ENCODE results near the gene STK24. TPM values are rescaled to one million over a fixed set of nuclear protein-coding genes. Genes with fewer than 3 reads are reported as not detected.
A peak's percentile ranks its signal among the peaks of the same experiment; 100 is the strongest.

The STK24 gene
- total RNA-seq, 2 donors from 2014 or later = 212 to 231 TPM

GRCh38 chr13:98470920-98471319, 106.0 kb downstream of the STK24 start:
- H3K4me1 Mint-ChIP-seq = peaks cover 25% of the 10 kb centered on the region
- H3K27me3 Mint-ChIP-seq = no peaks in the 10 kb centered on the region
- no peak overlapping the region for H3K4me3 Mint-ChIP-seq
- H3K36me3 Mint-ChIP-seq (ENCODE audit: low read depth) = peaks cover 95% of the 10 kb centered on the region
- no peaks in the 10 kb centered on the region for H3K9me3 Mint-ChIP-seq
- ATAC-seq (replicated peaks) = no peak
- peak overlapping the region; percentile 89 for H3K27ac Mint-ChIP-seq

- peaks cover 25% of the 10 kb centered on the region for H3K4me1 Mint-ChIP-seq
- H3K27ac Mint-ChIP-seq = peak overlapping the region; percentile 74
- peaks cover 98% of the 10 kb centered on the region for H3K36me3 Mint-ChIP-seq (ENCODE audit: low read depth)
- H3K27me3 Mint-ChIP-seq = no peaks in the 10 kb centered on the region
- H3K9me3 Mint-ChIP-seq = no peaks in the 10 kb centered on the region
- no peak for ATAC-seq (replicated peaks)
- no peak overlapping the region for H3K4me3 Mint-ChIP-seq
Measured at GRCh38 chr13:98468929-98469328, 108.0 kb downstream of the STK24 start.

- peaks cover 98% of the 10 kb centered on the region for H3K36me3 Mint-ChIP-seq (ENCODE audit: low read depth)
- H3K27me3 Mint-ChIP-seq = no peaks in the 10 kb centered on the region
- H3K4me3 Mint-ChIP-seq = no peak overlapping the region
- H3K27ac Mint-ChIP-seq = peak overlapping the region; percentile 74
- no peak for ATAC-seq (replicated peaks)
- peaks cover 27% of the 10 kb centered on the region for H3K4me1 Mint-ChIP-seq
- H3K9me3 Mint-ChIP-seq = no peaks in the 10 kb centered on the region
Measured at GRCh38 chr13:98468361-98468760, 108.5 kb downstream of the STK24 start.

- H3K4me1 Mint-ChIP-seq = peaks cover 30% of the 10 kb centered on the region
- peak overlapping the region; percentile 82 for H3K27ac Mint-ChIP-seq
- H3K36me3 Mint-ChIP-seq (ENCODE audit: low read depth) = peaks cover 98% of the 10 kb centered on the region
- ATAC-seq (replicated peaks) = no peak
- no peaks in the 10 kb centered on the region for H3K9me3 Mint-ChIP-seq
- H3K27me3 Mint-ChIP-seq = no peaks in the 10 kb centered on the region
- H3K4me3 Mint-ChIP-seq = no peak overlapping the region
Measured at GRCh38 chr13:98467263-98467985, 109.5 kb downstream of the STK24 start.

GRCh38 chr13:98466634-98467236, 110.2 kb downstream of the STK24 start:
- H3K27ac Mint-ChIP-seq = peak overlapping the region; percentile 82
- peaks cover 32% of the 10 kb centered on the region for H3K4me1 Mint-ChIP-seq
- no peaks in the 10 kb centered on the region for H3K9me3 Mint-ChIP-seq
- peak; percentile 56 for ATAC-seq (replicated peaks)
- H3K36me3 Mint-ChIP-seq (ENCODE audit: low read depth) = peaks cover 98% of the 10 kb centered on the region
- H3K4me3 Mint-ChIP-seq = no peak overlapping the region
- H3K27me3 Mint-ChIP-seq = no peaks in the 10 kb centered on the region

- ATAC-seq (replicated peaks) = no peak
- Mint-ChIP-seq H3K36me3 (ENCODE audit: low read depth) (peaks cover 100% of the 10 kb centered on the region), H3K4me3 (no peak overlapping the region), H3K27ac (peak overlapping the region; percentile 83), H3K9me3 (no peaks in the 10 kb centered on the region), H3K27me3 (no peaks in the 10 kb centered on the region), H3K4me1 (peaks cover 21% of the 10 kb centered on the region)
Measured at GRCh38 chr13:98462946-98463345, 114.0 kb downstream of the STK24 start.

GRCh38 chr13:98462241-98462882, 114.5 kb downstream of the STK24 start:
- peaks cover 100% of the 10 kb centered on the region for H3K36me3 Mint-ChIP-seq (ENCODE audit: low read depth)
- H3K4me3 Mint-ChIP-seq = no peak overlapping the region
- H3K27me3 Mint-ChIP-seq = no peaks in the 10 kb centered on the region
- peaks cover 19% of the 10 kb centered on the region for H3K4me1 Mint-ChIP-seq
- no peak for ATAC-seq (replicated peaks)
- no peaks in the 10 kb centered on the region for H3K9me3 Mint-ChIP-seq
- peak overlapping the region; percentile 83 for H3K27ac Mint-ChIP-seq

GRCh38 chr13:98461486-98462240, 115.2 kb downstream of the STK24 start:
- Mint-ChIP-seq H3K4me1 (peaks cover 15% of the 10 kb centered on the region), H3K9me3 (no peaks in the 10 kb centered on the region), H3K36me3 (ENCODE audit: low read depth) (peaks cover 100% of the 10 kb centered on the region), H3K27me3 (no peaks in the 10 kb centered on the region), H3K27ac (peak overlapping the region; percentile 83), H3K4me3 (no peak overlapping the region)
- no peak for ATAC-seq (replicated peaks)

- no peak overlapping the region for H3K4me3 Mint-ChIP-seq
- no peak for ATAC-seq (replicated peaks)
- H3K4me1 Mint-ChIP-seq = peaks cover 15% of the 10 kb centered on the region
- no peak overlapping the region for H3K27ac Mint-ChIP-seq
- H3K27me3 Mint-ChIP-seq = no peaks in the 10 kb centered on the region
- H3K36me3 Mint-ChIP-seq (ENCODE audit: low read depth) = peaks cover 100% of the 10 kb centered on the region
- H3K9me3 Mint-ChIP-seq = no peaks in the 10 kb centered on the region
Measured at GRCh38 chr13:98460516-98460915, 116.4 kb downstream of the STK24 start.

GRCh38 chr13:98459721-98460370, 117.1 kb downstream of the STK24 start:
- Mint-ChIP-seq H3K4me3 (no peak overlapping the region), H3K9me3 (no peaks in the 10 kb centered on the region), H3K36me3 (ENCODE audit: low read depth) (peaks cover 100% of the 10 kb centered on the region), H3K27ac (peak overlapping the region; percentile 62), H3K27me3 (no peaks in the 10 kb centered on the region), H3K4me1 (peaks cover 15% of the 10 kb centered on the region)
- ATAC-seq (replicated peaks) = no peak

GRCh38 chr13:98459171-98459681, 117.7 kb downstream of the STK24 start:
- no peaks in the 10 kb centered on the region for H3K9me3 Mint-ChIP-seq
- no peaks in the 10 kb centered on the region for H3K27me3 Mint-ChIP-seq
- H3K27ac Mint-ChIP-seq = peak overlapping the region; percentile 62
- peaks cover 100% of the 10 kb centered on the region for H3K36me3 Mint-ChIP-seq (ENCODE audit: low read depth)
- H3K4me3 Mint-ChIP-seq = no peak overlapping the region
- ATAC-seq (replicated peaks) = no peak
- H3K4me1 Mint-ChIP-seq = peaks cover 15% of the 10 kb centered on the region

GRCh38 chr13:98458431-98458830, 118.5 kb downstream of the STK24 start:
- Mint-ChIP-seq H3K27ac (peak overlapping the region; percentile 67), H3K9me3 (no peaks in the 10 kb centered on the region), H3K4me3 (no peak overlapping the region), H3K36me3 (ENCODE audit: low read depth) (peaks cover 100% of the 10 kb centered on the region), H3K27me3 (no peaks in the 10 kb centered on the region), H3K4me1 (peaks cover 14% of the 10 kb centered on the region)
- no peak for ATAC-seq (replicated peaks)

- H3K27ac Mint-ChIP-seq = peak overlapping the region; percentile 30
- peaks cover 3% of the 10 kb centered on the region for H3K4me1 Mint-ChIP-seq
- no peak for ATAC-seq (replicated peaks)
- no peak overlapping the region for H3K4me3 Mint-ChIP-seq
- no peaks in the 10 kb centered on the region for H3K27me3 Mint-ChIP-seq
- H3K9me3 Mint-ChIP-seq = no peaks in the 10 kb centered on the region
- peaks cover 100% of the 10 kb centered on the region for H3K36me3 Mint-ChIP-seq (ENCODE audit: low read depth)
Measured at GRCh38 chr13:98457053-98457452, 119.9 kb downstream of the STK24 start.

GRCh38 chr13:98456413-98456845, 120.5 kb downstream of the STK24 start:
- Mint-ChIP-seq H3K4me3 (no peak overlapping the region), H3K9me3 (no peaks in the 10 kb centered on the region), H3K27me3 (no peaks in the 10 kb centered on the region), H3K27ac (peak overlapping the region; percentile 30), H3K4me1 (peaks cover 8% of the 10 kb centered on the region), H3K36me3 (ENCODE audit: low read depth) (peaks cover 100% of the 10 kb centered on the region)
- ATAC-seq (replicated peaks) = no peak

All from activated T-helper 17 cell treated with anti-CD3 and anti-CD28 coated beads, Interleukin-2, amount 50 U/mL, for 72 hours (primary cell).